Natural killer cell (primary cell): Measurements from ENCODE around the gene SLC22A17. TPM values are rescaled to one million over a fixed set of nuclear protein-coding genes. Genes with fewer than 3 reads are reported as not detected.
"Not testable (repeated sequence)": the region's sequence is repeated elsewhere in the genome, so short reads cannot be mapped to it uniquely, and the experiment has no call there.

Source experiments
- ATAC-seq, 3 donors: fragments of 150-1000 bp in 2 of 3; fragments of 200-7000 bp in 1 of 3; cut with Tn5 transposase; 1 replicate in 1 of 3; 2 replicates in 2 of 3; pipeline ENCODE4 v1.10.0; 2021; ENCODE audit warnings: mild to moderate bottlenecking in 2 of 3, moderate library complexity in 2 of 3
- DNase-seq, 2 donors: peaks; one replicate each; pipeline versions ENCODE4 v3.0.0 to v3.0.0-alpha.2; 2013 to 2021; ENCODE audit warnings: mixed read lengths in 1 of 2
- H3K27ac ChIP-seq: one replicate; pipeline ENCODE4 v1.5.1; 2013; ENCODE audit warnings: mild to moderate bottlenecking, low read length
- H3K27me3 ChIP-seq: one replicate; pipeline ENCODE4 v1.6.1; 2013; ENCODE audit warnings: low read length; ENCODE audit not compliant: control insufficient read depth, insufficient read depth
- H3K36me3 ChIP-seq: one replicate; pipeline ENCODE4 v1.6.1; 2013; ENCODE audit warnings: low read length; ENCODE audit not compliant: control insufficient read depth, insufficient read depth
- H3K4me1 ChIP-seq: one replicate; pipeline ENCODE4 v1.6.1; 2013; ENCODE audit warnings: low read length; ENCODE audit not compliant: control insufficient read depth, insufficient read depth
- H3K4me3 ChIP-seq: one replicate; pipeline ENCODE4 v1.5.1; 2013; ENCODE audit warnings: low read length
- H3K9me3 ChIP-seq: one replicate; pipeline ENCODE4 v1.6.1; 2013; ENCODE audit warnings: low read length; ENCODE audit not compliant: control insufficient read depth, insufficient read depth
- H3K27ac Mint-ChIP-seq, 2 donors: one replicate each; pipeline ENCODE4 v1.8.0; 2022; ENCODE audit warnings: mild to moderate bottlenecking in 2 of 2, mixed read lengths in 2 of 2, moderate library complexity in 1 of 2
- H3K27me3 Mint-ChIP-seq, 2 donors: one replicate each; pipeline ENCODE4 v1.8.0; 2022; ENCODE audit warnings: low read depth in 2 of 2, mixed read lengths in 2 of 2
- H3K36me3 Mint-ChIP-seq: one replicate; pipeline ENCODE4 v1.8.0; 2022; ENCODE audit warnings: mixed read lengths
- H3K4me1 Mint-ChIP-seq, 2 donors: one replicate each; pipeline ENCODE4 v1.8.0; 2022; ENCODE audit warnings: mixed read lengths in 2 of 2
- H3K4me3 Mint-ChIP-seq: one replicate; pipeline ENCODE4 v1.8.0; 2022; ENCODE audit warnings: mild to moderate bottlenecking, moderate library complexity, mixed read lengths
- H3K9me3 Mint-ChIP-seq, 2 donors: one replicate each; pipeline ENCODE4 v1.8.0; 2022; ENCODE audit warnings: mixed read lengths in 2 of 2
- CTCF ChIP-seq: fragments of 200-600 bp; IDR thresholded peaks from one replicate; pipeline ENCODE4 v1.8.0; 2022; ENCODE audit warnings: antibody characterized with exemption
- WGBS: methylation state at CpG from one replicate; pipeline ENCODE4 v1.1.7; 2013; ENCODE audit warnings: missing lambda C conversion rate; ENCODE audit not compliant: insufficient coverage; 5-methylcytosine and 5-hydroxymethylcytosine counted together
- intact Hi-C: fragments of 100-400 bp; cut with micrococcal nuclease; formaldehyde crosslinking; loops from one replicate; pipeline ENCODE4 v1.14.2; 2022
- total RNA-seq, 4 donors: library from RNA; stranded (reverse); fragments of 120-200 nt in 1 of 4; gene quantifications; one replicate each; pipeline versions ENCODE4 v1.2.3 to v1.2.4, GENCODE V29; 2013 to 2022

Gene SLC22A17
- total RNA-seq, 3 donors from 2014 or later (not counting 1 experiment from before 2014, with no cell fraction given) = 0.28 to 1.00 TPM; not detected in 1

DNA sequence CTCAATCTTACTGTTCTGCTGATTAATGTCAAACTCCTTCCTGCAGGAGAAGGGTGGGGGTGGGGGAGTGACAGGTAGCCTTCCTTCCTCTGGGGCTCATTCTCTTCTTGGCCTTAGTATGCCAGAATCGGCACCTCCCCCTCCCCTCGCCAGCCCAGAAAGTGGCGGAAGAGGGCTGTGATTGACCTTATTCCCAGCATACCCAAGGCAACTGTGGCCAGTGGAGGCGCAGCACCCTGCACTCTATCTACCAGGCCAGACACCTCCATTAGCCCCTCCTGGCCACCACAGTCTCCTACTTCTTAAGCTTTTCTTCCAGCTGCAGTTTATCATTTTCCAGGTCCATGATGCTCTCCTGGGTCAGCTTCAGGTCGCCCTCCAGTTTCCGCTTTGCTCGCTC lies 39.9 kb upstream of the SLC22A17 start:
- H3K4me1 Mint-ChIP-seq = no peaks in the 10 kb centered on the region
- intact Hi-C loops = no loop called here
- no peaks in the 10 kb centered on the region for H3K9me3 Mint-ChIP-seq
- no peak overlapping the region for H3K4me3 ChIP-seq
- ATAC-seq = no peak
- no peak overlapping the region for H3K27ac Mint-ChIP-seq
- H3K4me1 ChIP-seq = no peaks in the 10 kb centered on the region
- no peaks in the 10 kb centered on the region for H3K9me3 ChIP-seq
- no peak for DNase-seq
- no peaks in the 10 kb centered on the region for H3K36me3 Mint-ChIP-seq
- H3K27me3 Mint-ChIP-seq = peaks cover 0 to 11% of the 10 kb centered on the region in 2 donors
- no peaks in the 10 kb centered on the region for H3K36me3 ChIP-seq
- H3K27me3 ChIP-seq = no peaks in the 10 kb centered on the region
- H3K4me3 Mint-ChIP-seq = no peak overlapping the region
- WGBS = 84% methylated on average over 7 of the region's 7 CpGs
- H3K27ac ChIP-seq = no peak overlapping the region
- TF ChIP-seq CTCF = no peak

DNA sequence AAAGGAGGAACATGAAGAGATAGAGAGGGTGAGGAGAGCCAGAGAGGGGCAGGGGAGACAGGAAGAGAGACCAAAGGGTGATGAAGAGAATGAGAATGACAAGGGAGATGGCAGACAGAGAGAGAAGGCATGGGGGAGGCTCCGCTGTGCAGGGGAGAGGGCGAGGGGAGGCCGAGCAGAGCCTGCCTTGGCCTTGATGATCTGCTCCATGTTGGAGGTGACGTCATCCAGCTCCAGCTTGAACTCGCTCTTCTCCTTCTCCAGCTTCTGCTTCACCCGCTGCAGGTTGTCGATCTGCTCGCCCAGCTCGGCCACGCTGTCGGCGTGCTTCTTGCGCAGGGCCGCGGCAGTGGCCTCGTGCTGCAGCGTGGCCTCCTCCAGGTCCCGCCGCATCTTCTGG lies 37.2 kb upstream of the SLC22A17 start:
- H3K27ac Mint-ChIP-seq, H3K27me3 ChIP-seq, H3K4me3 ChIP-seq, intact Hi-C loops, H3K9me3 ChIP-seq, H3K4me1 ChIP-seq, ATAC-seq, H3K9me3 Mint-ChIP-seq, H3K27ac ChIP-seq, DNase-seq, H3K4me1 Mint-ChIP-seq, H3K36me3 Mint-ChIP-seq, H3K4me3 Mint-ChIP-seq, H3K36me3 ChIP-seq: not testable (repeated sequence)
- peaks cover 0 to 11% of the 10 kb centered on the region in 2 donors for H3K27me3 Mint-ChIP-seq
- WGBS = 100% methylated on average over 3 of the region's 19 CpGs

- H3K4me3 Mint-ChIP-seq = no peak overlapping the region
- WGBS = 69% methylated on average over 12 of the region's 12 CpGs
- Histone ChIP-seq H3K36me3 (no peaks in the 10 kb centered on the region), H3K9me3 (no peaks in the 10 kb centered on the region), H3K4me1 (no peaks in the 10 kb centered on the region), H3K27ac (no peak overlapping the region), H3K27me3 (no peaks in the 10 kb centered on the region), H3K4me3 (no peak overlapping the region)
- H3K27me3 Mint-ChIP-seq = peaks cover 0 to 11% of the 10 kb centered on the region in 2 donors
- intact Hi-C loops = no loop called here
- DNase-seq (no peak), ATAC-seq (no peak)
- no peaks in the 10 kb centered on the region for H3K4me1 Mint-ChIP-seq
- H3K27ac Mint-ChIP-seq = no peak overlapping the region
- no peak for TF ChIP-seq CTCF
- no peaks in the 10 kb centered on the region for H3K36me3 Mint-ChIP-seq
- H3K9me3 Mint-ChIP-seq = no peaks in the 10 kb centered on the region
Observed at GRCh38 chr14:23389396-23389795, 36.7 kb upstream of the SLC22A17 start.

DNA sequence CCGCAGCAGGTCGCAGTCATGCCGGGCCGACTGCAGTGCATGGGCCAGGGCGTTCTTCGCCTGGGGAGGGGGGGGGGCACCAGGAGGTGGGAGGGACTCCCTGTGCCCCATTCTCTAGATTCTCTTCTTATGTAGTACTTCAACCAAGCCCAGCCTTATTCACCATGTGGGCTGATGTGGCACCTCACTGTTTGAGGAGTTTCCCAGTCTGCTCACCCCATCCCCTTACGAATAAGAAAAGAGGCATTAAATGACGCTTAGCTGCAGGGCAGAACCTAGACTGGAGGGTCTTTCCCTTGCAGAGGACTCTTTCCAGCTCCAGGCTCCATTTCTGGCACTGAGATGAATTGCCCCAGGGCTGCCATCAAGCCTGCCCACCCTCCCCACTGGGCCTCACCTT lies 36.3 kb upstream of the SLC22A17 start:
- H3K27ac Mint-ChIP-seq = no peak overlapping the region
- WGBS = 92% methylated on average over 8 of the region's 8 CpGs
- H3K4me1 Mint-ChIP-seq = no peaks in the 10 kb centered on the region
- no peak for DNase-seq
- H3K9me3 ChIP-seq = no peaks in the 10 kb centered on the region
- no peaks in the 10 kb centered on the region for H3K36me3 Mint-ChIP-seq
- no peaks in the 10 kb centered on the region for H3K27me3 ChIP-seq
- no peak overlapping the region for H3K27ac ChIP-seq
- intact Hi-C loops = no loop called here
- H3K9me3 Mint-ChIP-seq = no peaks in the 10 kb centered on the region
- no peak overlapping the region for H3K4me3 Mint-ChIP-seq
- no peak for ATAC-seq
- H3K27me3 Mint-ChIP-seq = peaks cover 0 to 11% of the 10 kb centered on the region in 2 donors
- no peak overlapping the region for H3K4me3 ChIP-seq
- no peaks in the 10 kb centered on the region for H3K36me3 ChIP-seq
- H3K4me1 ChIP-seq = no peaks in the 10 kb centered on the region
- no peak for TF ChIP-seq CTCF
